Kidney epithelial cell (primary cell): ENCODE data around the gene PEAR1. TPM values are rescaled to one million over a fixed set of nuclear protein-coding genes. Genes with fewer than 3 reads are reported as not detected.

Experiments used
- DNase-seq: peaks from one replicate; pipeline ENCODE4 v3.0.0-alpha.2; 2010; ENCODE audit warnings: low read depth
- H3K27me3 ChIP-seq: 2 replicates; pipeline ENCODE4 v1.6.0; 2011; ENCODE audit warnings: low read length; ENCODE audit not compliant: control insufficient read depth, insufficient read depth
- H3K36me3 ChIP-seq: 2 replicates; pipeline ENCODE4 v1.5.1; 2011; ENCODE audit warnings: low read length; ENCODE audit not compliant: control insufficient read depth, insufficient read depth
- H3K4me3 ChIP-seq: 2 replicates; pipeline ENCODE4 v1.5.1; 2011; ENCODE audit warnings: low read depth, mild to moderate bottlenecking, control low read depth, low read length
- total RNA-seq: library from RNA; depleted of rRNA; stranded (reverse); fragments of >200 nt; gene quantifications from 2 replicates; pipeline ENCODE4 v1.2.3, GENCODE V29; 2015
- TF ChIP-seq, protein P1 (sequence below): IDR thresholded peaks from 2 replicates; pipeline ENCODE4 v1.5.1; 2011; ENCODE audit warnings: mild to moderate bottlenecking, moderate library complexity, low read length, control low read depth, inconsistent platforms; ENCODE audit not compliant: insufficient read depth, poor library complexity, severe bottlenecking

The PEAR1 gene
- total RNA-seq, 1 donor from 2014 or later = 10.3 TPM

- DNase-seq = no peak
- H3K36me3 ChIP-seq = peaks cover 2% of the 10 kb centered on the region
- H3K27me3 ChIP-seq = no peaks in the 10 kb centered on the region
- TF ChIP-seq, protein P1, sequence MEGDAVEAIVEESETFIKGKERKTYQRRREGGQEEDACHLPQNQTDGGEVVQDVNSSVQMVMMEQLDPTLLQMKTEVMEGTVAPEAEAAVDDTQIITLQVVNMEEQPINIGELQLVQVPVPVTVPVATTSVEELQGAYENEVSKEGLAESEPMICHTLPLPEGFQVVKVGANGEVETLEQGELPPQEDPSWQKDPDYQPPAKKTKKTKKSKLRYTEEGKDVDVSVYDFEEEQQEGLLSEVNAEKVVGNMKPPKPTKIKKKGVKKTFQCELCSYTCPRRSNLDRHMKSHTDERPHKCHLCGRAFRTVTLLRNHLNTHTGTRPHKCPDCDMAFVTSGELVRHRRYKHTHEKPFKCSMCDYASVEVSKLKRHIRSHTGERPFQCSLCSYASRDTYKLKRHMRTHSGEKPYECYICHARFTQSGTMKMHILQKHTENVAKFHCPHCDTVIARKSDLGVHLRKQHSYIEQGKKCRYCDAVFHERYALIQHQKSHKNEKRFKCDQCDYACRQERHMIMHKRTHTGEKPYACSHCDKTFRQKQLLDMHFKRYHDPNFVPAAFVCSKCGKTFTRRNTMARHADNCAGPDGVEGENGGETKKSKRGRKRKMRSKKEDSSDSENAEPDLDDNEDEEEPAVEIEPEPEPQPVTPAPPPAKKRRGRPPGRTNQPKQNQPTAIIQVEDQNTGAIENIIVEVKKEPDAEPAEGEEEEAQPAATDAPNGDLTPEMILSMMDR = no peak
- no peak overlapping the region for H3K4me3 ChIP-seq
These were observed 19.6 kb downstream of the PEAR1 start for GRCh38 chr1:156912861-156913808.

- no peak for DNase-seq
- Histone ChIP-seq H3K27me3 (no peaks in the 10 kb centered on the region), H3K36me3 (peaks cover 2% of the 10 kb centered on the region), H3K4me3 (no peak overlapping the region)
- TF ChIP-seq, protein P1 = no peak
These were observed 20.4 kb downstream of the PEAR1 start for GRCh38 chr1:156913809-156914387.

DNA sequence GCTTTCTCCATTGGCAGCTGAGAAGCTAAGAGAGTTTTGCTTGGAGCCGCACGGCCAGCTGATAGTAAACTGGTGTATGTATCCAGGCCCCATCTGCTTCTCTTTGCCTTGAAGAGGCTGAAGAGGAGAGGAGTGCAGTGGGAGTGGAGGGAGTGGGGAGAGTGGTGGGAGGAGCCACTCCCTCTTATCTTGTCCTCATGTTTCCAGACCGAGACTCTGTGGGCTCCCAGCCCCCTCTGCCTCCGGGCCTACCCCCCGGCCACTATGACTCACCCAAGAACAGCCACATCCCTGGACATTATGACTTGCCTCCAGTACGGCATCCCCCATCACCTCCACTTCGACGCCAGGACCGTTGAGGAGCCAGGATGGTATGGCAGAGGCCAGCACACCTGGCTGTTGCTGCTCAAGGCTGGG is 20.9 kb downstream of the PEAR1 start:
- no peak for DNase-seq
- H3K4me3 ChIP-seq = no peak overlapping the region
- H3K27me3 ChIP-seq = no peaks in the 10 kb centered on the region
- H3K36me3 ChIP-seq = peaks cover 2% of the 10 kb centered on the region
- TF ChIP-seq, protein P1 = no peak

DNA sequence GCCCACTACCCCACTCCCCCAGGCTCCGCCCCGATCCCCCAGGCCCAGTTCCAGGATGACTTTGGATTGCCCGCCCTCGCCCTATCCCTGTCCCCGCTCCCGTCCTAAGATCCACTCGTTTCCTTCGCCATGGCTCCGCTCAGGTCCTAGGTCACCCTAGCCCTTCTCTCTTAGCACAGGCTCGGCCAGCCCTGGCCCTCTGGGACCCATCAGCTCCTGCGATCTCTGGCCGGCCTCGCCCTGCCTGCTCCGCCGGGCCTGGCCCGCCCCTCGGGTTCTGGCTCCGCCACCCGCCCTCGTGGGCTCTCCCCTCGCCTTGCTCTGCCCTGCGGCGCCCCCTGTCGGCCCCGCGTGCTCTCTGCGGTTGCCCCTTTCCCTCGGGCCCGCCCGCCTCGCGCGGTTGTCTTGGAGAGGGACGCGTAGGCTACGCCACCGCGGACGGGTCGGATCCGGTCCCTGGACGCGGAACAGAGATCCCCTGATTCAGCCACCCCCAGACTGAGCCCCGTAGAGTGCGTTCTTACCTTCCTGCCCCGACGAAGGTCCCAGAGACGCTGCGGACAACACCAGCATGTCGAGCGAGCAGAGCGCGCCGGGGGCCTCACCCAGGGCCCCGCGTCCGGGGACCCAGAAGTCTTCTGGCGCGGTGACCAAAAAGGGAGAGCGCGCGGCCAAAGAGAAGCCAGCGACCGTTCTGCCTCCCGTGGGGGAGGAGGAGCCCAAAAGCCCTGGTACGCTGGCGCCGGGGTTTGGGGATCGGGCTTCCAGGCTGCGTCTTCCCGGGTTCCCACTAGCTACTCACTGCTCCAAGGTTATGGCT is 26.9 kb downstream of the PEAR1 start, which contains the start of gene LRRC71:
TSS of gene LRRC71 (plus strand) at position 400 of the 820 bp plus-strand sequence. CDS start at position 572, 172 bp downstream.
- H3K27me3 ChIP-seq = peaks cover 50% of the 10 kb centered on the region
- peak within 1 kb of the TSS; percentile 21 for H3K4me3 ChIP-seq
- H3K36me3 ChIP-seq = no peaks in the 10 kb centered on the region
- TF ChIP-seq, protein P1 = peak; percentile 74
- DNase-seq = no peak

DNA sequence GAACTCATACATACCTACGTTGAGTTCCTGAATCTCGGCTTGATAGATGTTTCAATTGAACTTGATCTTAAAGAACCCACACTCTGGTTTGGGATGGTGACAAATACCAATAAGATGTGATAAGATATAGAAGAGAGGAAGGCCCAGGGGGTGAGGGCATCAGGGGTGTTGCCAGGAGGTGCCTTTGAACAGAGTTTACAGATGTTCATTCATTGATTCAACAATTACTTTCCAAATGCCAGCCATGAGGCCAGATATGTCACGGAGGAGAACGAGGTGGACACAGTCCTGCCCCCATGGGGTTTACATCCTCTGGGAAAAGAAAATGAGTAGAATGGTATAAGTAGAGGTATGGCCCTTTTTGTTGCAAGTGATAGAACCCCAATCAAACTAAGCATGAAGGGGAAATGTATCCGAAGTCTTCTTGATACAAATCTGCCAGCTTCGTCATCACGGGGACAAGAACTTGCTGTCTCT is 27.6 kb downstream of the PEAR1 start:
- Histone ChIP-seq H3K4me3 (no peak overlapping the region), H3K36me3 (no peaks in the 10 kb centered on the region), H3K27me3 (peaks cover 52% of the 10 kb centered on the region)
- DNase-seq = no peak
- TF ChIP-seq, protein P1 = no peak
